GM19043 (cell line): ENCODE data around the gene OR2AP1.
"Not testable (repeated sequence)": the region's sequence is repeated elsewhere in the genome, so short reads cannot be mapped to it uniquely, and the experiment has no call there.

Experiments
- ATAC-seq: cut with Tn5 transposase; IDR thresholded peaks from one replicate; pipeline ENCODE4 v1.9.1; 2021; ENCODE audit warnings: low read depth; ENCODE audit not compliant: unreplicated experiment

OR2AP1 gene

GRCh38 chr12:55572168-55572567, at the start of gene OR2AP1:
TSS of gene OR2AP1 (plus strand) at chr12:55572468. CDS start at chr12:55574415, 1,947 bp downstream.
- ATAC-seq, result no peak

- not testable (repeated sequence) for ATAC-seq
Measured at GRCh38 chr12:55548235-55548634, 24.0 kb upstream of the OR2AP1 start.

- no peak for ATAC-seq
Measured at GRCh38 chr12:55548756-55549155, 23.5 kb upstream of the OR2AP1 start.

- ATAC-seq, result no peak
Measured at GRCh38 chr12:55549302-55549701, 23.0 kb upstream of the OR2AP1 start, which contains the start of gene OR6C4. TSS of gene OR6C4 (plus strand) at chr12:55549602. CDS start at chr12:55551227, 1,625 bp downstream.

- no peak for ATAC-seq
Measured at GRCh38 chr12:55554296-55554695, 18.0 kb upstream of the OR2AP1 start.

GRCh38 chr12:55570060-55570459, 2.2 kb upstream of the OR2AP1 start:
- ATAC-seq, result not testable (repeated sequence)

GRCh38 chr12:55570689-55571088, 1.6 kb upstream of the OR2AP1 start:
- not testable (repeated sequence) for ATAC-seq

- ATAC-seq, result no peak
Measured at GRCh38 chr12:55582066-55582465, 9.8 kb downstream of the OR2AP1 start.

GRCh38 chr12:55585817-55586216, 13.5 kb downstream of the OR2AP1 start:
- ATAC-seq, result no peak

GRCh38 chr12:55590152-55590551, 17.9 kb downstream of the OR2AP1 start:
- not testable (repeated sequence) for ATAC-seq

- no peak for ATAC-seq
Measured at GRCh38 chr12:55607821-55608594, 35.7 kb downstream of the OR2AP1 start.

GRCh38 chr12:55610598-55610997, 38.3 kb downstream of the OR2AP1 start:
- ATAC-seq, result no peak

GRCh38 chr12:55612646-55613045, 40.4 kb downstream of the OR2AP1 start:
- no peak for ATAC-seq

GRCh38 chr12:55614764-55615163, 42.5 kb downstream of the OR2AP1 start:
- no peak for ATAC-seq

GRCh38 chr12:55619354-55620138, 47.3 kb downstream of the OR2AP1 start:
- ATAC-seq, result peak; percentile 78

GRCh38 chr12:55624056-55624455, 51.8 kb downstream of the OR2AP1 start:
- ATAC-seq, result no peak
